Activated T-cell treated with anti-CD3 and anti-CD28 coated beads, Interleukin-2, amount 50 U/mL, for 48 hours (primary cell): ENCODE data around the gene HAVCR2.
"Not testable (repeated sequence)": the region's sequence is repeated elsewhere in the genome, so short reads cannot be mapped to it uniquely, and the experiment has no call there.

Experiments used
- DNase-seq, 2 experiments: peaks; one replicate each; pipeline ENCODE4 v3.0.0-alpha.2; 2020

HAVCR2 gene

GRCh38 chr5:157088342-157088990, 20.4 kb downstream of the HAVCR2 start:
- DNase-seq = no peak

GRCh38 chr5:157086751-157087359, 22.0 kb downstream of the HAVCR2 start:
- no peak for DNase-seq

GRCh38 chr5:157085930-157086329, 22.9 kb downstream of the HAVCR2 start:
- no peak for DNase-seq

- DNase-seq = no peak
Observed at GRCh38 chr5:157080286-157080685, 28.6 kb downstream of the HAVCR2 start.

- no peak for DNase-seq
Observed at GRCh38 chr5:157076558-157076957, 32.3 kb downstream of the HAVCR2 start.

- DNase-seq = peak; percentile 24 to 48
Observed at GRCh38 chr5:157072508-157072907, 36.3 kb downstream of the HAVCR2 start.

GRCh38 chr5:157069949-157070348, 38.9 kb downstream of the HAVCR2 start:
- no peak for DNase-seq

GRCh38 chr5:157068785-157069184, 40.1 kb downstream of the HAVCR2 start:
- no peak for DNase-seq

GRCh38 chr5:157068339-157068738, 40.5 kb downstream of the HAVCR2 start:
- no peak for DNase-seq

GRCh38 chr5:157067005-157067404, 41.8 kb downstream of the HAVCR2 start:
- no peak for DNase-seq

- no peak for DNase-seq
Observed at GRCh38 chr5:157066080-157066479, 42.8 kb downstream of the HAVCR2 start.

- no peak for DNase-seq
Observed at GRCh38 chr5:157063776-157064430, 44.9 kb downstream of the HAVCR2 start.

- no peak for DNase-seq
Observed at GRCh38 chr5:157059891-157060290, 49.0 kb downstream of the HAVCR2 start.

- no peak for DNase-seq
Observed at GRCh38 chr5:157059093-157059539, 49.7 kb downstream of the HAVCR2 start, which contains the start of gene HAVCR1. Gene HAVCR1 (minus strand): TSS chr5:157059116. CDS start chr5:157057943, 1,173 bp downstream.

GRCh38 chr5:157057459-157058370, 51.1 kb downstream of the HAVCR2 start:
- no peak for DNase-seq

- not testable (repeated sequence) for DNase-seq
Observed at GRCh38 chr5:157056848-157057247, 52.0 kb downstream of the HAVCR2 start.

GRCh38 chr5:157051604-157052245, 57.1 kb downstream of the HAVCR2 start:
- DNase-seq = no peak

- no peak for DNase-seq
Observed at GRCh38 chr5:157050050-157050449, 58.8 kb downstream of the HAVCR2 start.

GRCh38 chr5:157049605-157050004, 59.2 kb downstream of the HAVCR2 start:
- DNase-seq = no peak

- DNase-seq = no peak
Observed at GRCh38 chr5:157047898-157048297, 60.9 kb downstream of the HAVCR2 start.

- not testable (repeated sequence) for DNase-seq
Observed at GRCh38 chr5:157047016-157047415, 61.8 kb downstream of the HAVCR2 start.

- peak in 1 of 2 experiments; percentile 28 for DNase-seq
Observed at GRCh38 chr5:157046041-157046440, 62.8 kb downstream of the HAVCR2 start.
